ENCODE data around the gene PHLPP1.
A peak's percentile ranks its signal among the peaks of the same experiment; 100 is the strongest.

PHLPP1 gene

DNA sequence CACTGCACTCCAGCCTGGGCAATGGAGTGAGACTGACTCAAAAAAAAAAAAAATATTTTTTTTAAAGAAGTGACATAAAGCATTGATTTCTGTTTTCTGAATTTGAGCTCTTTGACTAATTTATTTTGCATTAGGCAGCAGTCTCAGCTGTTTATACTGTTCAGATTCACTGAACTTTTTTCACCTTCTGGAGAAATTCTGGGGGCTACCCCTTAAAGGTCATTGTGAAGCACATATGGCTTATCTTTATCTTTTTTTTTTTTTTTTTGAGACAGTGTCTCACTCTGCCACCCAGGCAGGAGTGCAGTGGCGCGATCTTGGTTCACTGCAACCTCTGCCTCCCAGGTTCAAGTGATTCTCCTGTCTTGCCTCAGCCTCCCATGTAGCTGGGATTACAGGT, 12.9 kb downstream of the PHLPP1 start:
- no peak overlapping the region for H3K4me3 ChIP-seq (ENCODE audit: low read depth, low read length)
- TF ChIP-seq, protein P1, sequence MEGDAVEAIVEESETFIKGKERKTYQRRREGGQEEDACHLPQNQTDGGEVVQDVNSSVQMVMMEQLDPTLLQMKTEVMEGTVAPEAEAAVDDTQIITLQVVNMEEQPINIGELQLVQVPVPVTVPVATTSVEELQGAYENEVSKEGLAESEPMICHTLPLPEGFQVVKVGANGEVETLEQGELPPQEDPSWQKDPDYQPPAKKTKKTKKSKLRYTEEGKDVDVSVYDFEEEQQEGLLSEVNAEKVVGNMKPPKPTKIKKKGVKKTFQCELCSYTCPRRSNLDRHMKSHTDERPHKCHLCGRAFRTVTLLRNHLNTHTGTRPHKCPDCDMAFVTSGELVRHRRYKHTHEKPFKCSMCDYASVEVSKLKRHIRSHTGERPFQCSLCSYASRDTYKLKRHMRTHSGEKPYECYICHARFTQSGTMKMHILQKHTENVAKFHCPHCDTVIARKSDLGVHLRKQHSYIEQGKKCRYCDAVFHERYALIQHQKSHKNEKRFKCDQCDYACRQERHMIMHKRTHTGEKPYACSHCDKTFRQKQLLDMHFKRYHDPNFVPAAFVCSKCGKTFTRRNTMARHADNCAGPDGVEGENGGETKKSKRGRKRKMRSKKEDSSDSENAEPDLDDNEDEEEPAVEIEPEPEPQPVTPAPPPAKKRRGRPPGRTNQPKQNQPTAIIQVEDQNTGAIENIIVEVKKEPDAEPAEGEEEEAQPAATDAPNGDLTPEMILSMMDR (IDR thresholded peaks at IDR 0.05; ENCODE audit: insufficient read depth, low read depth, low read length, missing control alignments), result no peak
- no peak for DNase-seq (ENCODE audit: low read depth)

DNA sequence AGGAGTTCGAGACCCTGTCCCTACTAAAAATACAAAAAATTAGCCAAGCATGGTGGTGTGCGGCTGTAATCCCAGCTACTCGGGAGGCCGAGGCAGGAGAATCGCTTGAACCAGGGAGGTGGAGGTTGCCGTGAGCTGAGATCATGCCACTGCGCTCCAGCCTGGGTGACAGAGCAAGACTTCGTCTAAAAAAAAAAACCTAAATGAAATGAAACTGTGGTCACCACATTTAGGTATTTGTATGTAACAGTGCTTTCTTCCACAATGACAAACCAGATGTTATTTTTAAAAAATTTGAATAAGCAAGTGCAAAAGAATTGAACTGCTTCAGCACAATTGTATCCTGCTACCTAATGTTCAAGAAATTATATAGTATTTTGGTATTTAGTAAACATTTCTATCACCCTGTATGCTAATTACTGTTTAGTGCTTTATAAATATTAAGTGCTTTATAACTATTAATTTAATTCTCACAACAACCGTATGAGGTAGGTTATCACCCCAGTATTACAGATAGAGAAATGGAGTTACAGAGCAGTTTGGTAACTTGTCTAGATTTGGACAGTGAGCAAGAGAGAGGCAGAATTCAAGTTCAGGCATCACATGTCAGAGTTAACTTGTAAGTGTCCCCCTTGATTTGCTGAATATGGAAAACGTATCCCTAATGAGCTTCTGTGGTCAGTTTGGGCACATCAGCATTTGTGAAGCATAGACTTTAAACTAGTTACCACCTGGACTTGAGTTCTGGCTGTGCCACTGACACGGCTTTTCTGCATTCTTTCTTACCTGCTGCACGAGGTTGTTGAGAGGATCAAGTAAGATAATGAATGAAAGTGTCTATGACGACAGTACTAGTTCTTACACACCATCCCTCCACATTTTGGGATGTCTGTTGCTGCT, 14.4 kb downstream of the PHLPP1 start:
- TF ChIP-seq, protein P1 (IDR thresholded peaks at IDR 0.05; ENCODE audit: insufficient read depth, low read depth, low read length, missing control alignments), result no peak
- peak; percentile 42 for DNase-seq (ENCODE audit: low read depth)
- no peak overlapping the region for H3K4me3 ChIP-seq (ENCODE audit: low read depth, low read length)

DNA sequence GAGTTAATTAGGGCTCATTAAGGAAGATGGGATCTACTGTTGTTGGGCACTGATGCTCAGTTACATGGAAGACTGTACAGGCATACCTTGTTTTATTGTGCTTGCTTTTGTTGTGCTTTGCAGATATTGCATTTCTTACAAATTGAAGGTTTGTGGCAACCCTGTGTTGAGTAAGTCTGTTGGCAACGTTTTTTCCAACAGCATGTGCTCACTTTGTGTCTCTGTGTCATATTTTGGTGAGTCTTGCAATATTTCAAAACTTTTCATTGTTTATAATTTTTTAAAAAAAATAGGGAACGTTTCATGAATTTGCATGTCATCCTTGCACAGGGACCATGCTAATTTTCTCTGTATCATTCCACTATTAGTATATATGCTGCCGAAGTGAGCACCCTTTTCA, 15.6 kb downstream of the PHLPP1 start:
- TF ChIP-seq, protein P1 (IDR thresholded peaks at IDR 0.05; ENCODE audit: insufficient read depth, low read depth, low read length, missing control alignments), result no peak
- no peak overlapping the region for H3K4me3 ChIP-seq (ENCODE audit: low read depth, low read length)
- DNase-seq (ENCODE audit: low read depth), result no peak

DNA sequence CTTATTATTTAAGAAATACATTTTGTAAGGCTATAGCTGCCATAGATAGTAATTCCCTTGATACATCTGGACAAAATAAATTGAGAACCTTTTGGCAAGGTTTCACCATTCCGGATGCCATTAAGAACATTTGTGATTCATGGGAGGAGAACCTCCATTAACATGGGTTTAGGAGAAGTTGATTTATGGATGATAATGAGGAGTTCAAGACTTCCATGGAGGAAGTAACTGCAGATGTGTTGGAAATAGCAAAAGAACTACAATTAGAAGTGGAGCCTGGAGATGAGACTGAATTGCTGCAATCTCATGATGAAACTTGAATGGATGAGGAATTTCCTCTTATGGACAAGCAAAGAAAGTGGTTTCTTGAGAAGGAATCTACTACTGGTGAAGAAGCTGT, 17.3 kb downstream of the PHLPP1 start:
- no peak for DNase-seq (ENCODE audit: low read depth)
- TF ChIP-seq, protein P1 (IDR thresholded peaks at IDR 0.05; ENCODE audit: insufficient read depth, low read depth, low read length, missing control alignments), result no peak
- H3K4me3 ChIP-seq (ENCODE audit: low read depth, low read length), result no peak overlapping the region

DNA sequence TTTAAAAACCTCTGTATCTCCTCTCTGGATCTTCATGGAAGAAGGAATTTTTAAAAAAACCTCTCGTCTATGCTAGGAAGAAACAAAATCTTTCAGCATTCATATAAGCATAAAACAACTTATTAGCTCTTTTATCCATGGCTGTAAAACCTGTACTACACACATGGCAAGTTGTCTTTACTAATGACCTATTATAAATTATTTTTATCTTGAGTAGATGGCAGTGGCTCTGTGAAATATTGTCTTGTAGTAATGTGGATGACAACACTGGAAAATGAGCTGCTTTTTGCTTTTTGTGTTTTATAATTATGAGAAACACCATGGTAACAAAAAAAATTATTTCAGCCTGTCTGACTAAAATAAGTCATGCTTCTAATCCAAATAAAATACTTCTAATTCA, 18.9 kb downstream of the PHLPP1 start:
- no peak overlapping the region for H3K4me3 ChIP-seq (ENCODE audit: low read depth, low read length)
- TF ChIP-seq, protein P1 (IDR thresholded peaks at IDR 0.05; ENCODE audit: insufficient read depth, low read depth, low read length, missing control alignments), result no peak
- DNase-seq (ENCODE audit: low read depth), result no peak

DNA sequence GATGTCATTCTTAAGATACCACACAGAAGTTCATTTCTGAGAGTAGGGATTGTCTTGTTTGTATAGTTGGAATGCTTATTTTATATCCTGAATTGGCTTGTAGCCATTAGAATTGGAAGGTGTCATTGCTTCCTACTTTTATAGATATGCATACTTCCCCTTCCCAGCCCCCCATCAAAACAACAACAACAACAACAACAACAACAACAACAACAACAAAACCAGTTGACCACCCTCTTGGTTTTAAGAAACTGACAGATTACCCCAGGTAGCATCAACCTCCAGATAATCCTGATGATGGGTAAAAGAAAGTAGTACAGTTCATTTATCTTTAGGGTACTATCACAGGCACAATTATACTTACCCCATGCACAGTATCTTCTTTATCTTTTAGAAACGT, 20.0 kb downstream of the PHLPP1 start:
- no peak for DNase-seq (ENCODE audit: low read depth)
- TF ChIP-seq, protein P1 (IDR thresholded peaks at IDR 0.05; ENCODE audit: insufficient read depth, low read depth, low read length, missing control alignments), result no peak
- H3K4me3 ChIP-seq (ENCODE audit: low read depth, low read length), result no peak overlapping the region

Measured in GM12865 (cell line).